A673 (cell line): ENCODE results near the gene TRIM46.

Experiments used
- CTCF ChIP-seq: fragments of 300-800, 200-600 bp; sonication (generic); conservative IDR thresholded peaks from 2 replicates; pipeline ENCODE4 v1.5.1; 2017; ENCODE audit warnings: low read depth, mild to moderate bottlenecking, antibody characterized with exemption, low read length, moderate library complexity, mixed read lengths
- EZH2 ChIP-seq: fragments of 200-600 bp; sonication (generic); IDR thresholded peaks from 2 replicates; pipeline ENCODE4 v1.6.1; 2017; ENCODE audit warnings: borderline replicate concordance, low read depth, mild to moderate bottlenecking, mixed read lengths, antibody characterized with exemption, low read length; ENCODE audit not compliant: poor library complexity, severe bottlenecking

- TF ChIP-seq CTCF, result no peak
- no peak for TF ChIP-seq EZH2
Observed at GRCh38 chr1:155139895-155140629, 33.6 kb upstream of the TRIM46 start, which contains the start of gene DPM3.
